Stimulated activated CD8-positive, alpha-beta memory T cell treated with anti-CD3 and anti-CD28 coated beads, Interleukin-4, amount 100 ng/mL, for 48 hours (primary cell): Measurements from ENCODE around the gene BCAM.
"Not testable (repeated sequence)": the region's sequence is repeated elsewhere in the genome, so short reads cannot be mapped to it uniquely, and the experiment has no call there.

Source experiments
- DNase-seq: peaks from one replicate; pipeline ENCODE4 v3.0.0-alpha.2; 2020

The BCAM gene

GRCh38 chr19:44818466-44819031 is 9.6 kb downstream of the BCAM start:
- no peak for DNase-seq

GRCh38 chr19:44819246-44819832 is 10.4 kb downstream of the BCAM start:
- no peak for DNase-seq

DNA sequence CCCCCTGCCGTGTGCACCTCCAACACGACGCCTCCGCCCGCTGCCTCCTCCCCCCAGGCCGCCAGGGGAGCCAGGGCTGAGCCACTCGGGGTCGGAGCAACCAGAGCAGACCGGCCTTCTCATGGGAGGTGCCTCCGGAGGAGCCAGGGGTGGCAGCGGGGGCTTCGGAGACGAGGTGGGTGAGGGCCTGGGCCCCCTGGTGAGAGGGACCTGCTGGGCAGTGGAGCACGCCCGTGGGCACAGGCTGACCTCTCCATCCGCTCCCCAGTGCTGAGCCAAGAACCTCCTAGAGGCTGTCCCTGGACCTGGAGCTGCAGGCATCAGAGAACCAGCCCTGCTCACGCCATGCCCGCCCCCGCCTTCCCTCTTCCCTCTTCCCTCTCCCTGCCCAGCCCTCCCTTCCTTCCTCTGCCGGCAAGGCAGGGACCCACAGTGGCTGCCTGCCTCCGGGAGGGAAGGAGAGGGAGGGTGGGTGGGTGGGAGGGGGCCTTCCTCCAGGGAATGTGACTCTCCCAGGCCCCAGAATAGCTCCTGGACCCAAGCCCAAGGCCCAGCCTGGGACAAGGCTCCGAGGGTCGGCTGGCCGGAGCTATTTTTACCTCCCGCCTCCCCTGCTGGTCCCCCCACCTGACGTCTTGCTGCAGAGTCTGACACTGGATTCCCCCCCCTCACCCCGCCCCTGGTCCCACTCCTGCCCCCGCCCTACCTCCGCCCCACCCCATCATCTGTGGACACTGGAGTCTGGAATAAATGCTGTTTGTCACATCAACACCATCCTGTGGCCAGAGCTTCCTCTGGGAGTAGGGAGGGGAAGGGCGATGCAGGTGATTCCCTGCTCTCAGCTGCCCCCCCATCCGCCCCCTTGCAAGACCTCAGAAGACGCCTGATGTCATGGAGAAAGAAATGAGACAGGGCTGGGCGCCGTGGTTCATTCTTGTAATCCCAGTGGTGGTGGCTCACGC is 12.0 kb downstream of the BCAM start:
- DNase-seq = no peak

- DNase-seq = no peak
Observed at GRCh38 chr19:44822177-44822576, 13.3 kb downstream of the BCAM start.

GRCh38 chr19:44822670-44823372 is 13.9 kb downstream of the BCAM start:
- DNase-seq = no peak

DNA sequence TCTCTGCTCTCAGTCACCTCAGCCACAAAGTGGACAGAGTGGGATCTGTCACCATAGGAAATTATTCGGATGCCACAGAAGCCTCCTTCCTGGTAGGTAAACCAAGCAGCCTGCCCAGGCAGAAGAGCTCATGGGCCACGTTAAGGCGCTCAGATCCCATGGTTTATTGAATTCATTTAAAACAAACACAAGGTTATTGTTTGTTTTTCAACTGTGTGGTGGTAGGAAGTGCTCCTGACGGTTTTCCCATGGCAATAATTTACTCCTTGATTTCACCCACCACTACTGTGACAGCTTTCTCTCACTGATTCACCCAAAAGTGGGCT is 14.4 kb downstream of the BCAM start:
- no peak for DNase-seq

DNA sequence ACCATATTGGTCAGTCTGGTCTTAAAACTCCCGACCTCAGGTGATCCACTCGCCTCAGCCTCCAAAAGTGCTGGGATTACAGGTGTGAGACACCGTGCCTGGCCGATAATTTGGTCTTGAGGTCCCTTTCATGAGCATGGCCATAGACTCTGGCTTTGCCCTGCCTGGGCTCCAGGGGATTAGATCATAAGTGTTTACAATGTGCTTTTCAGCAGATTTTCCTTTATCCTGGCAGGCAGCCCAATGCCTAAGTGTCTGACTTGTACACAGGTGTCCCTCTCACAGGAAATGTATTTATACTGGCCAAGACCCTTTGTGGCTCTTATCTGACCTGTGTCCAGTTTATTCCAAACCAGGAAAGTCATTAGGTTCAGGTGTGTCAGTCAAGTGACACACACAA is 15.9 kb downstream of the BCAM start:
- no peak for DNase-seq

- DNase-seq = not testable (repeated sequence)
Observed at GRCh38 chr19:44832875-44833274, 24.0 kb downstream of the BCAM start.

- DNase-seq = not testable (repeated sequence)
Observed at GRCh38 chr19:44834399-44834798, 25.5 kb downstream of the BCAM start.

GRCh38 chr19:44839276-44839675 is 30.4 kb downstream of the BCAM start:
- no peak for DNase-seq

DNA sequence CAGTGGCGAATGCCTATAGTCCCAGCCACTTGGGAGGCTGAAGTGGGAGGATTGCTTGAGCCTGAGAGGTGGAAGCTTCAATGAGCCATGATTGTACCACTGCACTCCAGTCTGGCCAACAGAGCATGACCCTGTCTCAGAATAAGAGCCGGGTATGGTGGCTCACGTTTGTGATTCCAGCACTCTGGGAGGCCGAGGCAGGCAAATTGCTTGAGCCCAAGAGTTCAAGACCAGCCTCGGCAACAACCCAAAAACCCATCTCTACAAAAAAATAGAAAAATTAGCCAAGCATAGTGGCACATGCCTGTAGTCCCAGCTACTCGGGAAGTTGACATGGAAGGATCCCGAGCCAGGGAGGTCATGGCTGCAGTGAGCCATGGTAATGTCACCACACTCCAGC is 31.9 kb downstream of the BCAM start:
- DNase-seq = no peak

GRCh38 chr19:44841231-44841630 is 32.3 kb downstream of the BCAM start:
- no peak for DNase-seq

DNA sequence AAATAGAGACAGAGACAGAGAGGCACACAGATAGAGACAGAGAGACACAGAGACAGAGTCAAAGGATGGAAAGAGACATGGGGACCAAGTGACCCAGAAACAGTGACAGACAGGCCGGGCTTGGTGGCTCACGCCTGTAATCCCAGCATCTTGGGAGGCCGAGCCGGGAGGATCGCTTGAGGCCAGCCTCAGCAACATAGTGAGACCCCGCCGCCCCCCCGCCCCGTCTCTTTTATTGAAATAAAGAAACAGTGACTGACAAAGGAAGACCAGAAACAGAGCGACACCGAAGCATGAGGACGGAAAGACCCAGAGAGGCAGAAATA is 36.3 kb downstream of the BCAM start:
- DNase-seq = peak; percentile 29

GRCh38 chr19:44845612-44846454 is 36.9 kb downstream of the BCAM start, which contains the start of gene NECTIN2:
TSS of gene NECTIN2 (plus strand) at chr19:44846297. CDS start at chr19:44846526, 229 bp downstream.
- DNase-seq = peak; percentile 99

GRCh38 chr19:44846455-44847143 is 37.7 kb downstream of the BCAM start:
- DNase-seq = no peak

DNA sequence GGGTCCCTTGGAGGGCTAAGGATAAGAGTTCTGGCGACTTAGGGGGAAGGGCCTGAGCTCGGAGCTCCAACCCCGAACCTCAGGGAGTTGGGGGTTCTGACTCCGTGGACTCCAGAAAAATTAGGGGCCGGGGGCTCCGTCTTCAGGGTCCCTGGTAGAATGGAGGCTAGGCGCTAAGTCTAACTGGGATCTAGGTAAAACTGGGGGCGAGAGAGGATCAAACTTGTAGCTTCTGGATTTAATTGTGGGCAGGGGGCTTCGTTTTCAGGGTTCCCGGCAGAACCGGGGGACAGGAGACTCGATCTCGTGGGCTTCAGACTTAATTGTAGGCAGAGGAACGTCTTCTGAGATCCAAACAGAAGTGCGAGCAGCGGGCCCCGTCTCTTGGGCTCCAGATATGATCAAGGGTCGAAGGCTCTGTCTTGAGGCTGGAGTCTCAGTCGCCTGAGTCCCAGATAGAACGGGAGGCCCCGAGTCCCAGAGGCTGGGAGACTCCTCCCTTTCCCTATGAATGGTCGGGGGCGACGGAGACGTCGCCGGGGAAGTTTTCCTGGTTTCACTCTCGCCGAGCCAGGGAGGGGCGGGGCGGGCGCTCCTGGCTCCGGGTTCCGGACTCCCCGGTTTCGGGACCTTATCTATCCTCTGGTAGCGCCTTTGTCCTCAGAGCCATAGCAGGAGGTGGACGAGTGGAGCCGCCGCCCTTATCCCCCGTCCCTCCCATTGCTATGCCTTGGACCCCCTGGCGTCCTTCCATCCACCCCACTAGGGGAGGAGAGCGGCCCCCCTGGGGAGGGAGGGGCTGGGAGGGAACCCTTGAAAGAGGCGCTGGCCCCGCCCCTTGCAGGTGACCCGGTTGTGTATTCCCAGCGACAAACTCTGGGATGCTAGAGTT is 38.5 kb downstream of the BCAM start:
- peak; percentile 31 for DNase-seq

- peak; percentile 29 for DNase-seq
Observed at GRCh38 chr19:44848036-44848811, 39.3 kb downstream of the BCAM start.

DNA sequence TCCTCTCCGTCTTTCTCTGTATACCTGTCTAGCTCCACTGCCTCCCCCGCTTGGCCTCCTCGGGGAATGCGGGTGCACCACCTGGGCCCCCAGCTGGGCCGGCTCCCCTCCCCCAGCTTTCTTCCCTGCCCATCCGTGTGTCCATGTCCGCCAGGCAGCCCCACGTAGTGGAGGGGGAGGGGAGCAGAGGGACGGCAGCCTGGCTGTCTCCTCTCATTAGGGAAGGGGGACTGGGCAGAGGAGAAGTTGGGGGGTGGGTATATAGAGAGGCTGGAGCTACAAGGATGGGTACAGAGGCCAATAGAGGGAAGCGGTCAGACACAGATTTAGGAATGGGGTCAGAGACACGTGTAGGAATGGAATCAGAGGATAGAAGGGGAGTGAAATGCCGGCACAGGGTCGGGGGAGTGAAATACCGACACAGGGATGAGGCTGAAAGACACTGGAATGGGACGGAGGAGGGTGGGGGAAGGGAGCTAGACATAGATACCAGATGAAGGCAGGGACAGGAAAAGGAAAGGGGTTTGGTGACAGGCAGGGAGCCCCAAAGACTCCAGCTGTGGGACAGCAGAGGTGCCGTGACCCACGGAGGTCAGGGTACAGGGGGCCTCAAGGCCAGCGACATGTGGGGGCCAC is 40.0 kb downstream of the BCAM start:
- no peak for DNase-seq

GRCh38 chr19:44850641-44851109 is 41.8 kb downstream of the BCAM start:
- DNase-seq = no peak
